Neural cell (in vitro differentiated cells): ENCODE results near the gene ZNF79. TPM values are rescaled to one million over a fixed set of nuclear protein-coding genes. Genes with fewer than 3 reads are reported as not detected.

ENCODE experiments used
- H2AFZ ChIP-seq: fragments of 200-600, 300-800 bp; sonication (generic), shearing (Covaris generic); 2 replicates; pipeline ENCODE4 v1.6.0; 2014; ENCODE audit warnings: low read depth, mild to moderate bottlenecking, antibody characterized with exemption, low read length, moderate library complexity
- H3F3A ChIP-seq: fragments of 200-600 bp; shearing (Covaris generic); 2 replicates; pipeline ENCODE4 v1.6.1; 2016; ENCODE audit warnings: mild to moderate bottlenecking, moderate library complexity, mixed read lengths, antibody characterized with exemption, low read length; ENCODE audit not compliant: insufficient read depth, poor library complexity, severe bottlenecking
- H3K27ac ChIP-seq: fragments of 200-600, 300-800 bp; sonication (generic), shearing (Covaris generic); 2 replicates; pipeline ENCODE4 v1.5.1; 2014; ENCODE audit warnings: mild to moderate bottlenecking, low read length, moderate library complexity
- H3K27me3 ChIP-seq: fragments of 300-800, 200-600 bp; sonication (generic), shearing (Covaris generic); 2 replicates; pipeline ENCODE4 v1.6.0; 2014; ENCODE audit warnings: mild to moderate bottlenecking, low read depth, low read length, moderate library complexity; ENCODE audit not compliant: insufficient read depth
- H3K36me3 ChIP-seq: fragments of 300-800, 200-600 bp; sonication (generic), shearing (Covaris generic); 2 replicates; pipeline ENCODE4 v1.5.1; 2014; ENCODE audit warnings: mild to moderate bottlenecking, antibody characterized with exemption, low read length, moderate library complexity; ENCODE audit not compliant: insufficient read depth
- H3K4me2 ChIP-seq: fragments of 300-800, 200-600 bp; sonication (generic), shearing (Covaris generic); 2 replicates; pipeline ENCODE4 v1.6.0; 2014; ENCODE audit warnings: mild to moderate bottlenecking, low read length
- H3K4me3 ChIP-seq: fragments of 300-800, 200-600 bp; sonication (generic), shearing (Covaris generic); 2 replicates; pipeline ENCODE4 v1.5.1; 2014; ENCODE audit warnings: mild to moderate bottlenecking, low read length, moderate library complexity
- H3K79me2 ChIP-seq: fragments of 200-600 bp; shearing (Covaris generic); replicated peaks from 2 replicates; pipeline ENCODE4 v1.6.0; 2014; ENCODE audit warnings: mild to moderate bottlenecking, low read length, moderate library complexity; ENCODE audit not compliant: insufficient read depth
- H3K9ac ChIP-seq: fragments of 300-800, 200-600 bp; sonication (generic), shearing (Covaris generic); 2 replicates; pipeline ENCODE4 v1.6.1; 2016; ENCODE audit warnings: mild to moderate bottlenecking, low read length, mixed read lengths
- H3K9me2 ChIP-seq: fragments of 200-600 bp; shearing (Covaris generic); 2 replicates; pipeline ENCODE4 v1.6.1; 2016; ENCODE audit warnings: mild to moderate bottlenecking, low read length, mixed read lengths; ENCODE audit not compliant: insufficient read depth
- H3K9me3 ChIP-seq: fragments of 200-600, 300-800 bp; sonication (generic), shearing (Covaris generic); 2 replicates; pipeline ENCODE4 v1.6.1; 2016; ENCODE audit warnings: mild to moderate bottlenecking, mixed run types, low read length, moderate library complexity, mixed read lengths
- H4K20me1 ChIP-seq: fragments of 200-600 bp; shearing (Covaris generic); 2 replicates; pipeline ENCODE4 v1.6.1; 2016; ENCODE audit warnings: mild to moderate bottlenecking, mixed run types; ENCODE audit not compliant: insufficient read depth
- CTCF ChIP-seq: fragments of 450-650 bp; IDR thresholded peaks from 2 replicates; pipeline ENCODE4 v1.5.1; 2014; ENCODE audit warnings: antibody characterized with exemption, mild to moderate bottlenecking, moderate library complexity; ENCODE audit not compliant: poor library complexity, severe bottlenecking
- EP300 ChIP-seq: fragments of 450-650 bp; conservative IDR thresholded peaks from 2 replicates; pipeline ENCODE4 v1.6.1; 2014; ENCODE audit warnings: antibody characterized with exemption, mild to moderate bottlenecking, moderate library complexity; ENCODE audit not compliant: poor library complexity, severe bottlenecking
- EZH2 ChIP-seq: fragments of 200-600, 300-800 bp; shearing (Covaris generic), sonication (generic); IDR thresholded peaks from 2 replicates; pipeline ENCODE4 v1.6.1; 2014; ENCODE audit warnings: antibody characterized with exemption, low read length, borderline replicate concordance, mild to moderate bottlenecking; ENCODE audit not compliant: insufficient read depth, poor library complexity, severe bottlenecking
- MXI1 ChIP-seq: fragments of 450-650 bp; conservative IDR thresholded peaks from 2 replicates; pipeline ENCODE4 v1.6.1; 2014; ENCODE audit warnings: antibody characterized with exemption, mild to moderate bottlenecking; ENCODE audit not compliant: poor library complexity, severe bottlenecking
- POLR2AphosphoS5 ChIP-seq: IDR thresholded peaks from 2 replicates; pipeline ENCODE4 v1.6.1; 2012
- RAD21 ChIP-seq: fragments of 450-650 bp; conservative IDR thresholded peaks from 2 replicates; pipeline ENCODE4 v1.6.1; 2014; ENCODE audit warnings: antibody characterized with exemption, mild to moderate bottlenecking, moderate library complexity
- REST ChIP-seq: IDR thresholded peaks from 2 replicates; pipeline ENCODE4 v1.6.1; 2012; ENCODE audit warnings: borderline replicate concordance
- SMC3 ChIP-seq: fragments of 450-650 bp; conservative IDR thresholded peaks from 2 replicates; pipeline ENCODE4 v1.6.1; 2014; ENCODE audit warnings: antibody characterized with exemption, mild to moderate bottlenecking, moderate library complexity; ENCODE audit not compliant: poor library complexity
- TAF1 ChIP-seq: IDR thresholded peaks from 2 replicates; pipeline ENCODE4 v1.6.1; 2012; ENCODE audit warnings: low read depth
- polyA plus RNA-seq: library from polyadenylated mRNA; depleted of rRNA; stranded (reverse); fragments of >200 nt; gene quantifications from 2 replicates; pipeline ENCODE4 v1.2.3, GENCODE V29; 2014

Gene ZNF79
- polyA plus RNA-seq, 1 donor from 2014 or later: 2.9 TPM

GRCh38 chr9:127406799-127407491 lies 17.2 kb upstream of the ZNF79 start:
- no peak overlapping the region for H2AFZ ChIP-seq

GRCh38 chr9:127407492-127407843 lies 16.7 kb upstream of the ZNF79 start:
- Histone ChIP-seq H3K79me2 (no peaks in the 10 kb centered on the region), H4K20me1 (no peaks in the 10 kb centered on the region), H3K4me2 (no peak overlapping the region), H3K9me3 (no peaks in the 10 kb centered on the region), H3F3A (no peaks in the 10 kb centered on the region), H2AFZ (no peak overlapping the region), H3K27ac (no peak overlapping the region), H3K27me3 (no peaks in the 10 kb centered on the region), H3K9ac (no peak overlapping the region), H3K4me3 (no peak overlapping the region), H3K9me2 (no peaks in the 10 kb centered on the region), H3K36me3 (no peaks in the 10 kb centered on the region)
- TF ChIP-seq SMC3 (no peak), MXI1 (no peak), POLR2AphosphoS5 (no peak), CTCF (no peak), REST (no peak), RAD21 (no peak)

More at GRCh38 chr9:127406799-127407491, 17.2 kb upstream of the ZNF79 start:
- H3K9ac ChIP-seq: no peak overlapping the region
- H3K9me2 ChIP-seq: no peaks in the 10 kb centered on the region
- H3K4me2 ChIP-seq: no peak overlapping the region
- no peaks in the 10 kb centered on the region for H3F3A ChIP-seq
- TF ChIP-seq SMC3 (no peak), REST (no peak), CTCF (no peak), EP300 (no peak), EZH2 (no peak), MXI1 (no peak), TAF1 (no peak), RAD21 (no peak), POLR2AphosphoS5 (no peak)
- H3K27me3 ChIP-seq: no peaks in the 10 kb centered on the region
- no peak overlapping the region for H3K4me3 ChIP-seq
- H3K36me3 ChIP-seq: no peaks in the 10 kb centered on the region
- no peaks in the 10 kb centered on the region for H3K79me2 ChIP-seq
- H4K20me1 ChIP-seq: no peaks in the 10 kb centered on the region
- H3K27ac ChIP-seq: no peak overlapping the region
- no peaks in the 10 kb centered on the region for H3K9me3 ChIP-seq
